GM18858 (cell line): Measurements from ENCODE around the gene TBC1D16.

Source experiments
- ATAC-seq: cut with Tn5 transposase; IDR thresholded peaks from one replicate; pipeline ENCODE4 v1.9.1; 2021; ENCODE audit not compliant: unreplicated experiment

TBC1D16 gene

GRCh38 chr17:79929257-79930061 lies 106.2 kb downstream of the TBC1D16 start:
- ATAC-seq = no peak

- ATAC-seq = no peak
Measured at GRCh38 chr17:79928502-79929256, 107.0 kb downstream of the TBC1D16 start.

- ATAC-seq = no peak
Measured at GRCh38 chr17:79927688-79928501, 107.8 kb downstream of the TBC1D16 start.

- ATAC-seq = no peak
Measured at GRCh38 chr17:79927136-79927661, 108.5 kb downstream of the TBC1D16 start.

- no peak for ATAC-seq
Measured at GRCh38 chr17:79926605-79927135, 109.0 kb downstream of the TBC1D16 start.

GRCh38 chr17:79926142-79926604 lies 109.5 kb downstream of the TBC1D16 start:
- no peak for ATAC-seq

GRCh38 chr17:79925242-79925957 lies 110.3 kb downstream of the TBC1D16 start:
- no peak for ATAC-seq

- no peak for ATAC-seq
Measured at GRCh38 chr17:79924639-79924976, 111.1 kb downstream of the TBC1D16 start.

GRCh38 chr17:79923974-79924638 lies 111.6 kb downstream of the TBC1D16 start:
- no peak for ATAC-seq

- no peak for ATAC-seq
Measured at GRCh38 chr17:79922798-79923197, 112.9 kb downstream of the TBC1D16 start.

- ATAC-seq = no peak
Measured at GRCh38 chr17:79922116-79922601, 113.5 kb downstream of the TBC1D16 start.

- ATAC-seq = no peak
Measured at GRCh38 chr17:79921411-79922115, 114.1 kb downstream of the TBC1D16 start.

- ATAC-seq = no peak
Measured at GRCh38 chr17:79920751-79921410, 114.8 kb downstream of the TBC1D16 start.

GRCh38 chr17:79919862-79920720 lies 115.6 kb downstream of the TBC1D16 start:
- ATAC-seq = no peak

GRCh38 chr17:79919164-79919585 lies 116.5 kb downstream of the TBC1D16 start:
- no peak for ATAC-seq

- no peak for ATAC-seq
Measured at GRCh38 chr17:79918581-79919163, 117.0 kb downstream of the TBC1D16 start.

- ATAC-seq = no peak
Measured at GRCh38 chr17:79917902-79918484, 117.7 kb downstream of the TBC1D16 start.
